PC-9 (cell line): ENCODE results near the gene HAND1. TPM values are rescaled to one million over a fixed set of nuclear protein-coding genes. Genes with fewer than 3 reads are reported as not detected.

ENCODE experiments used
- BruUV-seq: library from RNA; stranded (reverse); fragments of 400-500 nt; replicated peaks from 2 replicates; lab custom pipeline; 2021; lab: Mats Ljungman, UMichigan
- CTCF ChIA-PET: fragments of 300-600 bp; sonication (Branson Sonifier 250); formaldehyde crosslinking; loops from one replicate; lab custom pipeline; 2022; ENCODE audit warnings: antibody characterized with exemption; lab: Charles Lee
- POLR2A ChIA-PET: fragments of 300-600 bp; sonication (Branson Sonifier 250); formaldehyde crosslinking; loops from one replicate; lab custom pipeline; 2022; ENCODE audit warnings: antibody characterized with exemption; ENCODE audit not compliant: unreplicated experiment; lab: Charles Lee
- DNase-seq, 2 experiments: peaks; one replicate each; pipeline versions ENCODE4 v3.0.0 to v3.0.0-alpha.2; 2015 to 2022; ENCODE audit warnings: mixed read lengths in 1 of 2
- H2AFZ ChIP-seq: fragments of 200-600 bp; sonication (generic); 2 replicates; pipeline ENCODE4 v1.8.1; 2017; ENCODE audit warnings: antibody characterized with exemption
- H3F3A ChIP-seq: fragments of 200-600 bp; sonication (generic); 2 replicates; pipeline ENCODE4 v1.8.1; 2017; ENCODE audit warnings: antibody characterized with exemption, mild to moderate bottlenecking, low read depth; ENCODE audit not compliant: insufficient read depth
- H3K27ac ChIP-seq: fragments of 200-600 bp; sonication (generic); 2 replicates; pipeline ENCODE4 v1.6.1; 2016; ENCODE audit warnings: mixed run types
- H3K27me3 ChIP-seq: fragments of 200-600 bp; sonication (generic); 2 replicates; pipeline ENCODE4 v1.6.1; 2016; ENCODE audit warnings: low read depth, mixed run types; ENCODE audit not compliant: insufficient read depth
- H3K36me3 ChIP-seq: fragments of 200-600 bp; sonication (generic); 2 replicates; pipeline ENCODE4 v1.6.1; 2016; ENCODE audit warnings: low read depth, mixed run types
- H3K4me1 ChIP-seq: fragments of 200-600 bp; sonication (generic); replicated peaks from 2 replicates; pipeline ENCODE4 v1.6.1; 2016; ENCODE audit warnings: mixed run types; ENCODE audit not compliant: insufficient read depth
- H3K4me2 ChIP-seq: fragments of 200-600 bp; sonication (generic); 2 replicates; pipeline ENCODE4 v1.6.1; 2017; ENCODE audit warnings: mixed run types
- H3K4me3 ChIP-seq: fragments of 200-600 bp; sonication (generic); 2 replicates; pipeline ENCODE4 v1.6.1; 2016; ENCODE audit warnings: mixed run types
- H3K79me2 ChIP-seq: fragments of 200-600 bp; sonication (generic); 2 replicates; pipeline ENCODE4 v1.6.1; 2017; ENCODE audit warnings: low read depth, mixed run types
- H3K9me2 ChIP-seq: fragments of 200-600 bp; sonication (generic); 2 replicates; pipeline ENCODE4 v1.8.1; 2017; ENCODE audit warnings: mild to moderate bottlenecking; ENCODE audit not compliant: insufficient read depth
- H3K9me3 ChIP-seq: fragments of 200-600 bp; sonication (generic); 2 replicates; pipeline ENCODE4 v1.8.1; 2016; ENCODE audit warnings: low read depth; ENCODE audit not compliant: insufficient read depth
- H4K20me1 ChIP-seq: fragments of 200-600 bp; sonication (generic); 2 replicates; pipeline ENCODE4 v1.8.1; 2017; ENCODE audit not compliant: insufficient read depth
- EZH2 ChIP-seq: fragments of 200-600 bp; sonication (generic); IDR thresholded peaks from 2 replicates; pipeline ENCODE4 v1.8.0; 2017; ENCODE audit warnings: antibody characterized with exemption, low read depth
- intact Hi-C: fragments of 100-400 bp; cut with micrococcal nuclease; formaldehyde crosslinking; loops from one replicate; pipeline ENCODE4 v1.10.0; 2022; ENCODE audit not compliant: unreplicated experiment
- total RNA-seq: library from RNA; stranded (reverse); gene quantifications from 2 replicates; pipeline ENCODE4 v1.2.3, GENCODE V29; 2021
- TF ChIP-seq, protein P1 (sequence below): fragments of 200-600 bp; sonication (generic); conservative IDR thresholded peaks from 2 replicates; pipeline ENCODE4 v1.6.1; 2017; ENCODE audit warnings: mixed run types, antibody characterized with exemption, mild to moderate bottlenecking, moderate library complexity

HAND1 gene
- total RNA-seq, 1 experiment from 2014 or later = not detected

DNA sequence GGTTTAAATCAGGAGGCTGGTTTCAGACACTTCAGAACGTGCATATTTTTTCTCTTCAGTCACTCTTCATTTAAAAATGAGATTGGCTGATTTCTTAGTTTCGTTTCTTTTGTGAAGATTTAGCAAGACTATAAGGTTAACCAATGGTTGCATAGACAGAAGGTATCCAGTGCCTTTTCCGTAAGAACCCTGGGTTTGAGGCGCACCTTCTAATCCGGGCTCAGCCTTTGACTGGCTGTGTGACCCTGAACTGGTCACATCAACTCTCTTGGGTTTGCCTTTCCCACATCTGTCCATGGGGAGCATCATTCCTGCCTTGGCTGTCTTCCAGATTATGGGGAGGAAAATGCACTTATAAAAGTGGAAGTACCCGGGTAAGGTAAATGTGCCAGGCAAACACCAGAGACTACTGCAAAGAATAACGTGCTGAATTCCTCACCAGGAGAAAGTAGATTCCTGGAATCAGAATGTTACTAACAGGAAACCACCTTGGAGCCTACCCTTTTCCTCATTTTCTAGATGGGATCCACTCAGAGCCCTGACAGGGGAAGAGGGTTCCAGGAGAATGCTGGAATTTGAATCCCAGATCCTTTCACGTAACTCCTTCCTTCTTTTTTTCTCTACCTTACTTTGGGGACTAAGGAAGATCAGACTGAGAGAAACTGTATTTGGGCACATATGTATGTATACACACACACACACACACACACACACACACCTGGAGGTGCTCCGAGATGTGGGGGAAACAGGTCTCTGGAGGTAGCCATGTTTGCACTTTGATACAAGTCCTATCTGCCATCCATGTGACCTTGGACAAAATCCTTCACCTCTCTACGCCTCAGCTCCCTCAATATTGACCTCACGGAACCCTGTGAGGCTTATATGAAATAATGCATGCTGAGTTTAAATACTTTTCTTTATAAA is 6.8 kb downstream of the HAND1 start:
- POLR2A ChIA-PET = no interaction called here
- no peak overlapping the region for H3K4me2 ChIP-seq
- CTCF ChIA-PET = no interaction called here
- H3K9me2 ChIP-seq = no peaks in the 10 kb centered on the region
- no peak overlapping the region for H2AFZ ChIP-seq
- DNase-seq = no peak
- no peaks in the 10 kb centered on the region for H3K79me2 ChIP-seq
- no peak overlapping the region for H3K27ac ChIP-seq
- H3F3A ChIP-seq = peaks cover 4% of the 10 kb centered on the region; the same call in 1 of the 2 replicates
- no peak overlapping the region for H3K4me3 ChIP-seq
- H3K27me3 ChIP-seq = peaks cover 11% of the 10 kb centered on the region; the same call in 1 of the 2 replicates
- H3K36me3 ChIP-seq = no peaks in the 10 kb centered on the region
- H3K9me3 ChIP-seq = no peaks in the 10 kb centered on the region
- no TSS peak for BruUV-seq
- peaks cover 9% of the 10 kb centered on the region for H3K4me1 ChIP-seq
- no peaks in the 10 kb centered on the region for H4K20me1 ChIP-seq
- intact Hi-C loops = no loop called here
- no peak for TF ChIP-seq EZH2
- TF ChIP-seq, protein P1, sequence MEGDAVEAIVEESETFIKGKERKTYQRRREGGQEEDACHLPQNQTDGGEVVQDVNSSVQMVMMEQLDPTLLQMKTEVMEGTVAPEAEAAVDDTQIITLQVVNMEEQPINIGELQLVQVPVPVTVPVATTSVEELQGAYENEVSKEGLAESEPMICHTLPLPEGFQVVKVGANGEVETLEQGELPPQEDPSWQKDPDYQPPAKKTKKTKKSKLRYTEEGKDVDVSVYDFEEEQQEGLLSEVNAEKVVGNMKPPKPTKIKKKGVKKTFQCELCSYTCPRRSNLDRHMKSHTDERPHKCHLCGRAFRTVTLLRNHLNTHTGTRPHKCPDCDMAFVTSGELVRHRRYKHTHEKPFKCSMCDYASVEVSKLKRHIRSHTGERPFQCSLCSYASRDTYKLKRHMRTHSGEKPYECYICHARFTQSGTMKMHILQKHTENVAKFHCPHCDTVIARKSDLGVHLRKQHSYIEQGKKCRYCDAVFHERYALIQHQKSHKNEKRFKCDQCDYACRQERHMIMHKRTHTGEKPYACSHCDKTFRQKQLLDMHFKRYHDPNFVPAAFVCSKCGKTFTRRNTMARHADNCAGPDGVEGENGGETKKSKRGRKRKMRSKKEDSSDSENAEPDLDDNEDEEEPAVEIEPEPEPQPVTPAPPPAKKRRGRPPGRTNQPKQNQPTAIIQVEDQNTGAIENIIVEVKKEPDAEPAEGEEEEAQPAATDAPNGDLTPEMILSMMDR = no peak

DNA sequence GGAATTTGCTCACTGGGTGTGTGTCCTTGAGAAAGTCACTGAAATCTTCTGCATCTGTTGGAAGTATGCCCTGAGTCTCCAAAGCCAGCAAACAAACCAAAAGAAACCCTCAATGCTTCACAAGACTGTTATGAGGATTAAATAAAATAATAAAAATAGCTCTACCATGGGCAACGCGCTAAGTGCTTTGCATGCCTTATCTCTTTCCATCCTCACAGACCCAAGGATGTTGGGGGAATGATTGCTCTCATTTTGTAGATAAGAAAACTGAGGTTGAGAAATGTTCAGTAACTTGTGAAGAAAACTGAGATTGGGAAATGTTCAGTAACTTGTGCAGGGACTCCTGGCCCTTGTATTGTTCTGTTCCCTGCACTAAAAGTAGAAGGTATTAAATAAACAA is 7.9 kb downstream of the HAND1 start:
- intact Hi-C loops = no loop called here

DNA sequence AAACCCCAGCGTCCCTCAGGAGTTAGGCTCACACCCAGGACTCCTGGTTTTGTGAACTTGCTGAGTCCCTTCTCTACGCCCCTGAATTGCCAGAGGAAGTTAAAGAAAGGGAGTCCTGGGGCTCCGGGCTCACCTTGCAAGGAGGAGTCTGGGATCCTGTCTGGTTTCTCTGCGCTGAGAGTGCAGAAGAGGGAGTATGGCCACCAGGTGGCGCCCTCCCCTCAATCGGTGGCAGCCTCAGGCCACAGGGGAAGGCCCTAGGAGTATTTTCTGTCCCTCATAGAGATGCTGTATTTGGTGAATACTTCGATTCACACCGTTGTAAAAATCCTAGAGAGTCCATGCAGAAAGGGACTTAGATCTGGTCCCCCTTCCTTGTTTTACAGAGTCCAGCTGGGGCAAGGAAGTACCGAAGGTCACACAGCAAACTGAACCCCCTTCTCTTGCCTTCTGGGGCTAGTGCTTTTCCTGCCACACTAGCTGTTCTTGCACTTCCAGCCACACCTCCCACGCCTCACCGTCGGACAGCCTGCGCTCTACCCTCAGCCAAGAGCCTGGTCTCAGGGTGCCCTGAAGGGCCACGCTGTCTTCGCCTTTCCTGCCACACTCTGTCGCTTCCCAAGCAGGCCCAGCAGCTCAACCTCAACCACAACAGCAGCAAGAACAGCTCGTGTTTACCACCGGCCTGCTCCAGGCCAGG is 10.2 kb downstream of the HAND1 start:
- Histone ChIP-seq H4K20me1 (no peaks in the 10 kb centered on the region), H3K4me3 (no peak overlapping the region), H3K9me2 (no peaks in the 10 kb centered on the region), H3K79me2 (no peaks in the 10 kb centered on the region), H2AFZ (peak overlapping the region; percentile 72), H3K27me3 (no peaks in the 10 kb centered on the region), H3F3A (peaks cover 4% of the 10 kb centered on the region; the same call in 1 of the 2 replicates), H3K9me3 (no peaks in the 10 kb centered on the region), H3K4me2 (peak overlapping the region; percentile 66), H3K36me3 (no peaks in the 10 kb centered on the region), H3K27ac (no peak overlapping the region), H3K4me1 (peaks cover 23% of the 10 kb centered on the region)
- intact Hi-C loops = loop anchor here (1.0 to 2.0 kb wide), 3 partner anchors 142 to 493 kb away; no protein-coding TSS in a partner anchor
- no TSS peak for BruUV-seq
- POLR2A ChIA-PET = no interaction called here
- peak; percentile 54 to 84 for DNase-seq
- TF ChIP-seq, protein P1 = peak; percentile 92
- TF ChIP-seq EZH2 = no peak
- CTCF ChIA-PET = interaction anchor here (0.6 to 0.8 kb wide), 2 partner anchors 11 to 319 kb away, joined by 4 read pairs; no protein-coding TSS in a partner anchor

More for the DNA sequence above, 7.9 kb downstream of the HAND1 start:
- TF ChIP-seq, protein P1 = no peak
- no peak for TF ChIP-seq EZH2
- H3K36me3 ChIP-seq = no peaks in the 10 kb centered on the region
- no peak for DNase-seq
- H3K9me2 ChIP-seq = no peaks in the 10 kb centered on the region
- no peak overlapping the region for H2AFZ ChIP-seq
- no peak overlapping the region for H3K4me2 ChIP-seq
- H3K79me2 ChIP-seq = no peaks in the 10 kb centered on the region
- CTCF ChIA-PET = interaction anchor here (0.5 to 0.7 kb wide), 2 partner anchors 142 to 234 kb away, joined by 5 to 6 read pairs; no protein-coding TSS in a partner anchor
- no peak overlapping the region for H3K4me3 ChIP-seq
- POLR2A ChIA-PET = no interaction called here
- H3K27me3 ChIP-seq = peaks cover 10% of the 10 kb centered on the region; the same call in 1 of the 2 replicates
- no TSS peak for BruUV-seq
- peaks cover 19% of the 10 kb centered on the region for H3K4me1 ChIP-seq
- H3K9me3 ChIP-seq = no peaks in the 10 kb centered on the region
- H3F3A ChIP-seq = peaks cover 4% of the 10 kb centered on the region; the same call in 1 of the 2 replicates
- H3K27ac ChIP-seq = no peak overlapping the region
- H4K20me1 ChIP-seq = no peaks in the 10 kb centered on the region
